Mesenchymal stem cell (in vitro differentiated cells and primary cell): Measurements from ENCODE around the gene PHTF2.
A peak's percentile ranks its signal among the peaks of the same experiment; 100 is the strongest.

Experiments used
- DNase-seq: peaks from one replicate; pipeline ENCODE4 v3.0.0-alpha.2; 2013
- H2AFZ ChIP-seq: one replicate; pipeline ENCODE4 v1.6.1; 2013; ENCODE audit warnings: low read depth, mild to moderate bottlenecking, control low read depth, inconsistent platforms, low read length, moderate library complexity
- H2AK5ac ChIP-seq: 2 replicates; pipeline ENCODE4 v1.6.1; 2013; ENCODE audit warnings: low read length, moderate library complexity, mild to moderate bottlenecking, inconsistent platforms; ENCODE audit not compliant: severe bottlenecking
- H2BK120ac ChIP-seq: one replicate; pipeline ENCODE4 v1.6.1; 2013; ENCODE audit warnings: low read depth, mild to moderate bottlenecking, inconsistent platforms, low read length, moderate library complexity
- H2BK12ac ChIP-seq, 2 experiments: one replicate each; pipeline ENCODE4 v1.6.1; 2013; ENCODE audit warnings: inconsistent platforms in 2 of 2, low read length in 2 of 2, mild to moderate bottlenecking in 2 of 2, moderate library complexity in 2 of 2, control low read depth in 1 of 2
- H2BK15ac ChIP-seq: one replicate; pipeline ENCODE4 v1.6.1; 2013; ENCODE audit warnings: mild to moderate bottlenecking, low read depth, inconsistent platforms; ENCODE audit not compliant: poor library complexity, severe bottlenecking
- H2BK5ac ChIP-seq: 2 replicates; pipeline ENCODE4 v1.6.1; 2013; ENCODE audit warnings: low read depth, mild to moderate bottlenecking, low read length, control low read depth, inconsistent platforms; ENCODE audit not compliant: poor library complexity, severe bottlenecking
- H3K14ac ChIP-seq, 2 experiments: one replicate each; pipeline ENCODE4 v1.6.1; 2013; ENCODE audit warnings: inconsistent platforms in 2 of 2, low read length in 2 of 2, control low read depth in 1 of 2, mild to moderate bottlenecking in 1 of 2, moderate library complexity in 1 of 2
- H3K18ac ChIP-seq, 2 experiments: one replicate each; pipeline ENCODE4 v1.6.1; 2013; ENCODE audit warnings: inconsistent platforms in 2 of 2, low read length in 2 of 2, control low read depth in 1 of 2, low read depth in 1 of 2, mild to moderate bottlenecking in 1 of 2
- H3K23ac ChIP-seq, 2 experiments: one replicate each; pipeline ENCODE4 v1.6.1; 2013; ENCODE audit warnings: inconsistent platforms in 2 of 2, low read length in 2 of 2, mild to moderate bottlenecking in 2 of 2, moderate library complexity in 2 of 2, control low read depth in 1 of 2
- H3K27ac ChIP-seq: 2 replicates; pipeline ENCODE4 v1.5.1; 2013; ENCODE audit warnings: mild to moderate bottlenecking, moderate library complexity, low read length, control low read depth, inconsistent platforms; ENCODE audit not compliant: poor library complexity, severe bottlenecking
- H3K27me3 ChIP-seq, 2 experiments: 2 replicates each; pipeline versions ENCODE4 v1.6.1 to v1.7.0; 2013; ENCODE audit warnings: low read length in 2 of 2, mild to moderate bottlenecking in 2 of 2, moderate library complexity in 2 of 2, control low read depth in 1 of 2, inconsistent platforms in 1 of 2; ENCODE audit not compliant: control insufficient read depth in 1 of 2, insufficient read depth in 1 of 2
- H3K36me3 ChIP-seq, 2 experiments: 2 replicates each; pipeline versions ENCODE4 v1.6.1 to v1.7.0; 2013; ENCODE audit warnings: low read length in 2 of 2, control low read depth in 1 of 2, inconsistent platforms in 1 of 2, low read depth in 1 of 2, mild to moderate bottlenecking in 1 of 2; ENCODE audit not compliant: insufficient read depth in 2 of 2, control insufficient read depth in 1 of 2
- H3K4ac ChIP-seq, 2 experiments: one replicate each; pipeline ENCODE4 v1.6.1; 2013; ENCODE audit warnings: inconsistent platforms in 2 of 2, low read length in 2 of 2, mild to moderate bottlenecking in 2 of 2, moderate library complexity in 2 of 2, control low read depth in 1 of 2, low read depth in 1 of 2
- H3K4me1 ChIP-seq: 2 replicates; pipeline ENCODE4 v1.6.1; 2013; ENCODE audit warnings: low read depth, low read length, control low read depth; ENCODE audit not compliant: control insufficient read depth, insufficient read depth
- H3K4me2 ChIP-seq: 2 replicates; pipeline ENCODE4 v1.6.1; 2013; ENCODE audit warnings: low read length, mild to moderate bottlenecking, inconsistent platforms; ENCODE audit not compliant: poor library complexity, severe bottlenecking
- H3K4me3 ChIP-seq, 2 experiments: 2 replicates each; pipeline versions ENCODE4 v1.5.1 to v1.7.0; 2013; ENCODE audit warnings: low read length in 2 of 2, mild to moderate bottlenecking in 2 of 2, control low read depth in 1 of 2, low read depth in 1 of 2; ENCODE audit not compliant: insufficient read depth in 1 of 2
- H3K79me1 ChIP-seq: replicated peaks from 2 replicates; pipeline ENCODE4 v1.6.1; 2013; ENCODE audit warnings: mild to moderate bottlenecking, control low read depth, low read length, inconsistent platforms; ENCODE audit not compliant: poor library complexity, severe bottlenecking
- H3K9ac ChIP-seq: 2 replicates; pipeline ENCODE4 v1.7.0; 2013; ENCODE audit warnings: mild to moderate bottlenecking, low read length, moderate library complexity
- H3K9me3 ChIP-seq: 2 replicates; pipeline ENCODE4 v1.7.0; 2013; ENCODE audit warnings: mild to moderate bottlenecking, low read length; ENCODE audit not compliant: control insufficient read depth
- H4K8ac ChIP-seq: one replicate; pipeline ENCODE4 v1.6.1; 2013; ENCODE audit warnings: inconsistent platforms, mild to moderate bottlenecking, low read length, moderate library complexity
- H4K91ac ChIP-seq: one replicate; pipeline ENCODE4 v1.6.1; 2013; ENCODE audit warnings: mild to moderate bottlenecking, low read length, inconsistent platforms
- WGBS: methylation state at CpG from one replicate; pipeline ENCODE4 v1.1.7; 2013; ENCODE audit warnings: mixed read lengths; 5-methylcytosine and 5-hydroxymethylcytosine counted together

Gene PHTF2

DNA sequence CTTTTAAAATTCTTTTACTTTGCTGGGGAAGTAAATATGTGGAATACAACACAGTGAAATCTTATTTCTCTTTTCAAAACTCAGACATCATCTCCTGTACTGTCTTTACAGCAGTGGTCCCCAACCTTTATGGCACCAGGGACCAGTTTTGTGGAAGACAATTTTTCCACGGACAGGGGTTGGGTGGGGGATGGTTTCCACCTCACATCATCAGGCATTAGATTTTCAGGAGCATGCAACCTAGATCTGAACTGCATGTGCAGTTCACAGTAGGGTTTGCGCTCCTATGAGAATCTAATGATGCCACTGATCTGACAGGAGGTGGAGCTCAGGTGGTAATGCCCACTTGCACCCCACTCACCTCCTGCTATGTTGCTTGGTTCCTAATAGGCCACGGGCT lies 12.6 kb upstream of the PHTF2 start:
- H3K14ac ChIP-seq, result no peak overlapping the region
- peaks cover 13% of the 10 kb centered on the region for H3K9me3 ChIP-seq
- no peak for DNase-seq
- 90% methylated on average over 3 of the region's 3 CpGs for WGBS
- no peaks in the 10 kb centered on the region for H3K27me3 ChIP-seq
- H4K91ac ChIP-seq, result no peak overlapping the region
- H2AK5ac ChIP-seq, result no peak overlapping the region
- H2BK12ac ChIP-seq, result no peak overlapping the region
- H4K8ac ChIP-seq, result no peak overlapping the region
- H3K4me1 ChIP-seq, result no peaks in the 10 kb centered on the region
- H3K9ac ChIP-seq, result no peak overlapping the region
- no peak overlapping the region for H3K18ac ChIP-seq
- H3K79me1 ChIP-seq, result peaks cover 3% of the 10 kb centered on the region
- no peak overlapping the region for H2BK15ac ChIP-seq
- no peak overlapping the region for H3K4me3 ChIP-seq
- no peak overlapping the region for H2AFZ ChIP-seq
- H3K27ac ChIP-seq, result no peak overlapping the region
- H2BK120ac ChIP-seq, result no peak overlapping the region
- no peak overlapping the region for H3K4me2 ChIP-seq
- H3K36me3 ChIP-seq, result peaks cover 0 to 34% of the 10 kb centered on the region in 2 experiments
- H2BK5ac ChIP-seq, result no peak overlapping the region
- H3K23ac ChIP-seq, result no peak overlapping the region
- H3K4ac ChIP-seq, result no peak overlapping the region

DNA sequence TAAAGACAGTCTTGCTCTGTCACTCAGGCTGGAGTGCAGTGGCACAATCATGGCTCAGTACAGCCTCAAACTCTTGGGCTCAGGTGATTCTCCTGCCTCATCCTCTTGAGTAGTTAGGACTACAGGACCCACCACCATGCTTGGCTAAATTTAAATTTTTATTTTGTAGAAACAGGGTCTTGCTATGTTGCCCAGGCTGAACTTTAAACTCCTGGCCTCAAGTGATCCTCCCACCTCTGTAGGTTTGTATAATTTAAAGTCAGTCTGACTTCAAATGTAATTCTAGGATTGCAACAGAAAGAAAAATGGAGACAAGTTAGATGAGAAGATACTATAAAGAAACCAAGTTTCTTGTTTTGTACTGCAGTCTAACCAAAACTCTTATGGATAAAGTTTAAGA lies 11.8 kb upstream of the PHTF2 start:
- Histone ChIP-seq H3K27ac (no peak overlapping the region), H2BK120ac (no peak overlapping the region), H3K27me3 (no peaks in the 10 kb centered on the region), H2BK15ac (no peak overlapping the region), H3K9me3 (peaks cover 13% of the 10 kb centered on the region), H3K9ac (no peak overlapping the region), H3K23ac (no peak overlapping the region), H3K79me1 (peaks cover 3% of the 10 kb centered on the region), H4K91ac (no peak overlapping the region), H2BK5ac (no peak overlapping the region), H3K36me3 (peaks cover 0 to 29% of the 10 kb centered on the region in 2 experiments), H3K4me3 (no peak overlapping the region), H2BK12ac (no peak overlapping the region), H3K4ac (no peak overlapping the region), H3K18ac (no peak overlapping the region), H2AK5ac (no peak overlapping the region), H3K4me2 (no peak overlapping the region), H3K14ac (no peak overlapping the region), H2AFZ (no peak overlapping the region), H4K8ac (no peak overlapping the region), H3K4me1 (no peaks in the 10 kb centered on the region)
- DNase-seq, result no peak

DNA sequence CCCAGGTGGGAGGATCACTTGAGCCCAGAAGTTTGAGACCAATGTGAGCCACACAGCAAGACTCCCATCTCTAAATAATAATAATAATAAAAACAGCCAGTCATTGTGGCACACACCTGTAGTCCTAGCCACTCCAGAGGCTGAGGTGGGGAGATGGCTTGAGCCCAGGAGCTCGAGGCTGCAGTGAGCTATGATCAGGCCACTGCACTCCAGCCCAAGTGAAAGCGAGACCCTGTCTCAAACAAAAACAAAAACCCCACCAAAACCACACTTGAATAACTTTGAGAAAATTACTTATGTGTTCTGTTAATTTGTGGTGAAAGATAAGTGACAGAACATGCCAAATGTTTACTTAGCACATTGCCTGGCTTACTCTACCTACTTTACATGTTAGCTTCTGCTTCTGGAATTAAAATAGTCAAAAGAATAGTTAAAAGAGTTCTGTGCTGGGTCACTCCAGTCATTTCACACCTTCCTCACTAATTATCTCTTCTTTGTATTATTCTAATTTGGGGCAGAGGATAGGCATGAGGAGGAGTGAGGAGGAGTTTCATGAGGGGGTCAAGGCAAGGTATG lies 10.2 kb upstream of the PHTF2 start:
- Histone ChIP-seq H3K27me3 (no peaks in the 10 kb centered on the region), H2BK5ac (no peak overlapping the region), H3K36me3 (peaks cover 0 to 17% of the 10 kb centered on the region in 2 experiments), H3K9ac (no peak overlapping the region), H3K79me1 (peaks cover 2% of the 10 kb centered on the region), H4K91ac (no peak overlapping the region), H3K14ac (no peak overlapping the region), H3K4me1 (no peaks in the 10 kb centered on the region), H3K18ac (no peak overlapping the region), H3K9me3 (peaks cover 13% of the 10 kb centered on the region), H3K4me3 (no peak overlapping the region), H4K8ac (no peak overlapping the region), H3K4ac (no peak overlapping the region), H3K23ac (no peak overlapping the region), H2BK120ac (no peak overlapping the region), H2AFZ (no peak overlapping the region), H2AK5ac (no peak overlapping the region), H3K4me2 (no peak overlapping the region), H3K27ac (no peak overlapping the region), H2BK15ac (no peak overlapping the region), H2BK12ac (no peak overlapping the region)
- DNase-seq, result no peak
- 100% methylated on average over 1 of the region's 2 CpGs for WGBS

DNA sequence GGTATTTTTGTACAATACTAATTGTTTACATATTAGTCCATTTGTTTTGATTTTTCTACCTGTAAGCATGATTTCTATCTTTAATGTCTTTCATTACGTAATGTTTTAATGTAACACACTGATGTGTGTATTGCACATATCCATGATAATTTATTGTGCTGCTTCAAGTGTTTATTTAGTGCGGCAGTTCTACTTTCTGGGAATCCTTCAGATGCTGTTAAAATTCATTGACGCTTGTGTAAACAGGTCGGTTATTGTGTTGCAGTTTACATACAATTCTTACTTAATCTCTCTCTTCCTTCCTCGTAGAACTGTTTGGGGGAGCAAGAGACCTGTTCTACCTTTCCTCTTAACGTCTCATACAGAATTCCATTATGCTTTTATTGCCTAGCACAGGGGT lies 7.2 kb upstream of the PHTF2 start:
- Histone ChIP-seq H3K27me3 (no peaks in the 10 kb centered on the region), H3K4me1 (no peaks in the 10 kb centered on the region), H2BK120ac (no peak overlapping the region), H3K27ac (no peak overlapping the region), H3K36me3 (peaks cover 7 to 18% of the 10 kb centered on the region in 2 experiments), H3K14ac (no peak overlapping the region), H3K4me2 (no peak overlapping the region), H3K9ac (no peak overlapping the region), H3K18ac (no peak overlapping the region), H2AFZ (no peak overlapping the region), H3K4me3 (no peak overlapping the region), H4K91ac (no peak overlapping the region), H3K23ac (no peak overlapping the region), H2AK5ac (no peak overlapping the region), H3K79me1 (peaks cover 5% of the 10 kb centered on the region), H2BK5ac (no peak overlapping the region), H2BK12ac (no peak overlapping the region), H3K4ac (no peak overlapping the region), H2BK15ac (no peak overlapping the region), H3K9me3 (peaks cover 3% of the 10 kb centered on the region), H4K8ac (no peak overlapping the region)
- peak; percentile 40 for DNase-seq
- whole genome bisulfite sequencing, result 46% methylated on average over 4 of the region's 6 CpGs
